HUES64 (cell line): Measurements from ENCODE around the gene SLC44A1. TPM values are rescaled to one million over a fixed set of nuclear protein-coding genes. Genes with fewer than 3 reads are reported as not detected.
A peak's percentile ranks its signal among the peaks of the same experiment; 100 is the strongest.

Source experiments
- H3K27ac ChIP-seq: 2 replicates; pipeline ENCODE4 v1.7.0; 2013; ENCODE audit warnings: low read depth, low read length, inconsistent platforms
- H3K27me3 ChIP-seq: 2 replicates; pipeline ENCODE4 v1.6.1; 2013; ENCODE audit warnings: mild to moderate bottlenecking, low read length; ENCODE audit not compliant: insufficient read depth
- H3K36me3 ChIP-seq: 2 replicates; pipeline ENCODE4 v1.6.1; 2013; ENCODE audit warnings: mild to moderate bottlenecking, low read length; ENCODE audit not compliant: insufficient read depth
- H3K4me1 ChIP-seq: 2 replicates; pipeline ENCODE4 v1.6.1; 2013; ENCODE audit warnings: mild to moderate bottlenecking, low read length, moderate library complexity; ENCODE audit not compliant: insufficient read depth
- H3K4me3 ChIP-seq: 2 replicates; pipeline ENCODE4 v1.5.1; 2013; ENCODE audit warnings: mild to moderate bottlenecking, low read length, moderate library complexity
- H3K9ac ChIP-seq: 2 replicates; pipeline ENCODE4 v1.6.1; 2013; ENCODE audit warnings: mild to moderate bottlenecking, low read depth, low read length
- H3K9me3 ChIP-seq: 2 replicates; pipeline ENCODE4 v1.6.1; 2013; ENCODE audit warnings: low read depth, low read length; ENCODE audit not compliant: insufficient read depth
- WGBS: fragments of 150-250, 120-280 bp; methylation state at CpG from one replicate; pipeline ENCODE4 v1.1.7; 2013; ENCODE audit warnings: missing lambda C conversion rate; 5-methylcytosine and 5-hydroxymethylcytosine counted together
- polyA plus RNA-seq, 2 experiments: library from polyadenylated mRNA; stranded (reverse); fragments of 50-300 nt; gene quantifications; one replicate each; pipeline ENCODE4 v1.2.3, GENCODE V29; 2013

Gene SLC44A1
- 32.1 TPM for polyA plus RNA-seq (2013, experiment 1 of 2)
- 29.0 TPM for polyA plus RNA-seq (2013, experiment 2 of 2)

- Histone ChIP-seq H3K9ac (peak within 1 kb of the TSS; percentile 85), H3K27me3 (no peaks in the 10 kb centered on the region), H3K9me3 (no peaks in the 10 kb centered on the region), H3K4me1 (peaks cover 66% of the 10 kb centered on the region), H3K27ac (peak within 1 kb of the TSS; percentile 82), H3K4me3 (peak within 1 kb of the TSS; percentile 88), H3K36me3 (no peaks in the 10 kb centered on the region)
- WGBS: 3% methylated on average over 63 of the region's 63 CpGs
Measured at GRCh38 chr9:105244003-105244733, at the start of gene SLC44A1. TSS of gene SLC44A1 (plus strand) at chr9:105244651. CDS start at chr9:105244869, 218 bp downstream.

- 100% methylated on average over 2 of the region's 2 CpGs for WGBS
- Histone ChIP-seq H3K27ac (no peak overlapping the region), H3K36me3 (no peaks in the 10 kb centered on the region), H3K4me3 (no peak overlapping the region), H3K9me3 (no peaks in the 10 kb centered on the region), H3K27me3 (no peaks in the 10 kb centered on the region), H3K4me1 (no peaks in the 10 kb centered on the region), H3K9ac (no peak overlapping the region)
Measured at GRCh38 chr9:105195259-105195658, 49.2 kb upstream of the SLC44A1 start.

DNA sequence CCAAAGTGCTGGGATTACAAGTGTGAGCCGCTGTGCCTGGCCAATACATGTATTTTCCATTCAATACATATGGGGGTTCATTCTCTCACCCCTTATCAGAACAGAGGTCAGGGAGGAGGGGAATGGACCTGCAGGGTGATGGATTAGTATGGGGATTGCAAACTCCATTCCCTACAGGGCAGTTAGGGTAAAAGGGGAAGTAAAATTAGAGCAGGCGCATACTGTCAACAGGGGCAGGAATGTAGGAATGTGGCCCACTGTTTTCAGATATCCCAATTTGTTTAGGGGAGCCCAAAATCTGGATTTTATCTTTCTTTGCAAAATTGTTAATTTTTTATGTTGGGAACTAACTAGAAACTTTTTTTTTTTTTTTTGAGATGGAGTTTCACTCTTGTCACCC is 46.4 kb upstream of the SLC44A1 start:
- H3K4me3 ChIP-seq: no peak overlapping the region
- no peaks in the 10 kb centered on the region for H3K4me1 ChIP-seq
- no peaks in the 10 kb centered on the region for H3K9me3 ChIP-seq
- H3K9ac ChIP-seq: no peak overlapping the region
- no peaks in the 10 kb centered on the region for H3K36me3 ChIP-seq
- no peak overlapping the region for H3K27ac ChIP-seq
- WGBS: 97% methylated on average over 2 of the region's 2 CpGs
- H3K27me3 ChIP-seq: no peaks in the 10 kb centered on the region

GRCh38 chr9:105198865-105199264 is 45.6 kb upstream of the SLC44A1 start:
- H3K4me1 ChIP-seq: no peaks in the 10 kb centered on the region
- 93% methylated on average over 1 of the region's 1 CpG for WGBS
- H3K9ac ChIP-seq: no peak overlapping the region
- no peak overlapping the region for H3K27ac ChIP-seq
- no peaks in the 10 kb centered on the region for H3K9me3 ChIP-seq
- no peaks in the 10 kb centered on the region for H3K27me3 ChIP-seq
- H3K36me3 ChIP-seq: no peaks in the 10 kb centered on the region
- no peak overlapping the region for H3K4me3 ChIP-seq

GRCh38 chr9:105204416-105204815 is 40.0 kb upstream of the SLC44A1 start:
- Histone ChIP-seq H3K9me3 (no peaks in the 10 kb centered on the region), H3K4me1 (no peaks in the 10 kb centered on the region), H3K27ac (no peak overlapping the region), H3K4me3 (no peak overlapping the region), H3K36me3 (no peaks in the 10 kb centered on the region), H3K27me3 (no peaks in the 10 kb centered on the region), H3K9ac (no peak overlapping the region)
- 96% methylated on average over 3 of the region's 3 CpGs for WGBS

DNA sequence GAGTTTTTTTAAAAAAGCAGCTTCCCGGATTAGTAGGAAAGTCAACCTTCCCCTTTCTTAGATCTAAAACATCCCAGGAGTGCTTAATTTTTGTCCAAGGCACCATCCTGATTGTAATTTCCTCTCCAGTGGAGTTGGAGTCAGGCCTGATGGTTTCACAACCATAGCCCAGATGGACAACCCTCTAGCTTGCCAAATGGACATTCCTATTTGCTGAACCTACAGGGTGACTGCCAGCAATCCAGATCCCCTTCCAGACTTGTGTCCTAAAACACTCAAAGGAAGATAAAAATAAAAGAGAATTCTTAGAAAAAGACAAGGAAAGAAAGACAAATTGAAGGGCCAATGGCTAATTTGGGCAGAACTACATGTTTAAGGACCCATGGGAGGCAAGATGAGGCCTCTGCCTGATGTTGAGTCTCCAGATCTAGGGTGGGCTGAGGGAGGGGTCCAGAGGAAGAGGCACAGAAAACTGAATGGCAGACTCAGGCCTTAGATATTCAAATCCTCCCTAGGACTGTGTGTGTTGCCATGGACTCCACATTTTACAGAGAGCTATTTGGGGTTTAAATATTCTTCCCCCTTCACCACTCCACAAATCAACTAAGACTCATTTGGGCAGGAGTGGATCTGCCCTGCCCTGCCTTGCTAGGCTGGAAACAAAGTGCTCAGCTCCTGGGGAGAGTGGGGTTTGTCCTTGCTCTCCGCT is 38.5 kb upstream of the SLC44A1 start:
- Histone ChIP-seq H3K4me1 (no peaks in the 10 kb centered on the region), H3K27me3 (no peaks in the 10 kb centered on the region), H3K9me3 (no peaks in the 10 kb centered on the region), H3K4me3 (no peak overlapping the region), H3K27ac (no peak overlapping the region), H3K9ac (no peak overlapping the region), H3K36me3 (no peaks in the 10 kb centered on the region)
- 94% methylated on average over 2 of the region's 2 CpGs for WGBS

GRCh38 chr9:105206496-105206820 is 38.0 kb upstream of the SLC44A1 start:
- Histone ChIP-seq H3K27me3 (no peaks in the 10 kb centered on the region), H3K9ac (no peak overlapping the region), H3K4me1 (no peaks in the 10 kb centered on the region), H3K36me3 (no peaks in the 10 kb centered on the region), H3K27ac (no peak overlapping the region), H3K4me3 (no peak overlapping the region), H3K9me3 (no peaks in the 10 kb centered on the region)
- 88% methylated on average over 2 of the region's 2 CpGs for WGBS

GRCh38 chr9:105206821-105207699 is 37.4 kb upstream of the SLC44A1 start:
- Histone ChIP-seq H3K27me3 (no peaks in the 10 kb centered on the region), H3K27ac (no peak overlapping the region), H3K4me3 (no peak overlapping the region), H3K4me1 (no peaks in the 10 kb centered on the region), H3K9me3 (no peaks in the 10 kb centered on the region), H3K9ac (no peak overlapping the region), H3K36me3 (no peaks in the 10 kb centered on the region)
- WGBS: 94% methylated on average over 6 of the region's 6 CpGs

- 72% methylated on average over 3 of the region's 4 CpGs for WGBS
- Histone ChIP-seq H3K9ac (no peak overlapping the region), H3K36me3 (no peaks in the 10 kb centered on the region), H3K9me3 (no peaks in the 10 kb centered on the region), H3K27ac (no peak overlapping the region), H3K4me3 (no peak overlapping the region), H3K4me1 (peaks cover 4% of the 10 kb centered on the region; the same call in 1 of the 2 replicates), H3K27me3 (no peaks in the 10 kb centered on the region)
Measured at GRCh38 chr9:105216440-105217178, 27.8 kb upstream of the SLC44A1 start.

DNA sequence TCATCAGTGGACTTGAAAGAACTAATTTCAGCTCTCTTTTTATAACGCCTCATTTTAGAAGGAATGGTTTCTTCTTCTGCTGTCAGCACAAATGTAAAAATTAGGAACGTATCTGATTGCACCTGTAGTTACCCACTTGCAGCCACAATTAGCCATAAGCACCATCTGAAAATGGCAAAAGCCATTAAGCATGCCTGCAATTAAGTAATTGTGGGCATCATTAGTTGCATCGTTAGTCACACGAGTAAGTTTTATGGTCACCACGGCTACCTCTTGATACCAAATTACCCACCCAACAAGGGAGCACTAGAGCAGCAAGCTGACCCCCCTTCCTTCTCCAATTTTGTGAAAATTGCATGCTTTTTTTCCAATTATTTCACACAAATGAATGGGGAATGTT is 25.8 kb upstream of the SLC44A1 start:
- Histone ChIP-seq H3K9ac (no peak overlapping the region), H3K9me3 (peaks cover 7% of the 10 kb centered on the region; the same call in 1 of the 2 replicates), H3K4me1 (peaks cover 4% of the 10 kb centered on the region; the same call in 1 of the 2 replicates), H3K27me3 (no peaks in the 10 kb centered on the region), H3K27ac (no peak overlapping the region), H3K36me3 (no peaks in the 10 kb centered on the region), H3K4me3 (no peak overlapping the region)
- 94% methylated on average over 5 of the region's 5 CpGs for WGBS
